Endothelial cell (in vitro differentiated cells): Measurements from ENCODE around the gene SAMD4A. TPM values are rescaled to one million over a fixed set of nuclear protein-coding genes. Genes with fewer than 3 reads are reported as not detected.

ENCODE experiments used
- DNase-seq: peaks from one replicate; pipeline ENCODE4 v3.0.0; 2021; ENCODE audit warnings: low spot score
- H3K27ac Mint-ChIP-seq: one replicate; pipeline ENCODE4 v1.8.0; 2021; ENCODE audit warnings: mixed read lengths, inconsistent platforms; ENCODE audit not compliant: unreplicated experiment
- H3K27me3 Mint-ChIP-seq: one replicate; pipeline ENCODE4 v1.8.0; 2021; ENCODE audit warnings: mild to moderate bottlenecking, moderate library complexity, mixed read lengths, inconsistent platforms; ENCODE audit not compliant: unreplicated experiment
- H3K36me3 Mint-ChIP-seq: one replicate; pipeline ENCODE4 v1.8.0; 2021; ENCODE audit warnings: mild to moderate bottlenecking, low read depth, mixed read lengths, inconsistent platforms; ENCODE audit not compliant: unreplicated experiment
- H3K4me1 Mint-ChIP-seq: one replicate; pipeline ENCODE4 v1.8.0; 2021; ENCODE audit warnings: mild to moderate bottlenecking, mixed read lengths, inconsistent platforms; ENCODE audit not compliant: unreplicated experiment
- H3K4me3 Mint-ChIP-seq: one replicate; pipeline ENCODE4 v1.8.0; 2021; ENCODE audit warnings: mild to moderate bottlenecking, mixed read lengths, inconsistent platforms; ENCODE audit not compliant: unreplicated experiment
- H3K9me3 Mint-ChIP-seq: one replicate; pipeline ENCODE4 v1.8.0; 2021; ENCODE audit warnings: mixed read lengths, inconsistent platforms; ENCODE audit not compliant: unreplicated experiment
- total RNA-seq: library from RNA; stranded (reverse); fragmentation: NEBNext Ultra II Directional; extraction: Animal tissue kit (Norgen Biotek cat#: 25700); gene quantifications from one replicate; pipeline ENCODE4 v1.2.1, GENCODE V29; 2021; ENCODE audit not compliant: unreplicated experiment
- TF ChIP-seq, protein P1 (sequence below): fragments of 200-600 bp; sonication (generic); IDR thresholded peaks from one replicate; pipeline ENCODE4 v1.5.0; 2021; ENCODE audit warnings: antibody characterized with exemption; ENCODE audit not compliant: unreplicated experiment

SAMD4A gene
- total RNA-seq, 1 donor from 2014 or later = 9.2 TPM

DNA sequence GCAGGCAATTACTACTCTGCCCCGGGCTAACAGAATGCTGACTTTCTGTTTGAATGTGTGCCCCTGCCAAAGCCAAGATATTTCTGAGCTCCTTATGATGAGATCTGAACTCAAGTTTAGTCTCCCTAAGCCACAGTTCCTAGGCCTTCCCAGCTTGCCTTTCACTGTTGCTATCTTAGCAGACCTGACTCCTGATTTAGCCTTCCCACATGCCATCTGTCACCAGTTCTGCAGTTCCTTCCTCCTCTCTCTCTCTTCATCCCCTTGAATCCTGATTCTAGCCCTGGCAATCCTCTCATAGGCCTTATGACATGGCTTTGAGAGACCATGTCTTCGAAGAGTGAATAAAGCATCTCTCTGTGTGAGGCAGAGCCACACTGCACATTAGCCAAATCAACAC is 12.5 kb upstream of the SAMD4A start:
- Mint-ChIP-seq H3K27ac (no peak overlapping the region), H3K4me1 (peaks cover 28% of the 10 kb centered on the region), H3K36me3 (no peaks in the 10 kb centered on the region), H3K27me3 (peaks cover 2% of the 10 kb centered on the region), H3K4me3 (no peak overlapping the region), H3K9me3 (no peaks in the 10 kb centered on the region)
- TF ChIP-seq, protein P1, sequence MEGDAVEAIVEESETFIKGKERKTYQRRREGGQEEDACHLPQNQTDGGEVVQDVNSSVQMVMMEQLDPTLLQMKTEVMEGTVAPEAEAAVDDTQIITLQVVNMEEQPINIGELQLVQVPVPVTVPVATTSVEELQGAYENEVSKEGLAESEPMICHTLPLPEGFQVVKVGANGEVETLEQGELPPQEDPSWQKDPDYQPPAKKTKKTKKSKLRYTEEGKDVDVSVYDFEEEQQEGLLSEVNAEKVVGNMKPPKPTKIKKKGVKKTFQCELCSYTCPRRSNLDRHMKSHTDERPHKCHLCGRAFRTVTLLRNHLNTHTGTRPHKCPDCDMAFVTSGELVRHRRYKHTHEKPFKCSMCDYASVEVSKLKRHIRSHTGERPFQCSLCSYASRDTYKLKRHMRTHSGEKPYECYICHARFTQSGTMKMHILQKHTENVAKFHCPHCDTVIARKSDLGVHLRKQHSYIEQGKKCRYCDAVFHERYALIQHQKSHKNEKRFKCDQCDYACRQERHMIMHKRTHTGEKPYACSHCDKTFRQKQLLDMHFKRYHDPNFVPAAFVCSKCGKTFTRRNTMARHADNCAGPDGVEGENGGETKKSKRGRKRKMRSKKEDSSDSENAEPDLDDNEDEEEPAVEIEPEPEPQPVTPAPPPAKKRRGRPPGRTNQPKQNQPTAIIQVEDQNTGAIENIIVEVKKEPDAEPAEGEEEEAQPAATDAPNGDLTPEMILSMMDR = no peak
- no peak for DNase-seq

DNA sequence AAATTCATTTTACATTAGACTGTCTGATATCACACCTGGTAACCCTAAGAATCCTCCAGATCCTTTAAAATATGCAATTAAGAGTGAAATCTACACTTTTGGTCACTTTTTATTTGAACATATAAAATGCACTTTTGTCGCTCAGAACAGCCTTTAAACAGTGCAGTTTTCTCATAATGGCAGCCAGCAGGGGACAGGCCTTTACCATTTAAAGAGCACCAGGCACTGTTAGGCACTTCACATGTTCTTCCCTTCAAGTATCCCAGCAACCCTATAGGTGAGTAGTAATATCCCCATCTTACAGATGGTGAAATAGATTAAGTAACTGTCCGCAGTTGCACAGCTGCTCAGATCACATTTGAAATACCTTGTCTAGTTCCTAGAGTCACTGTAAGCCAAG is 11.3 kb upstream of the SAMD4A start:
- Mint-ChIP-seq H3K4me1 (peaks cover 16% of the 10 kb centered on the region), H3K27me3 (peaks cover 2% of the 10 kb centered on the region), H3K27ac (no peak overlapping the region), H3K4me3 (no peak overlapping the region), H3K36me3 (no peaks in the 10 kb centered on the region), H3K9me3 (no peaks in the 10 kb centered on the region)
- TF ChIP-seq, protein P1 = no peak
- no peak for DNase-seq

DNA sequence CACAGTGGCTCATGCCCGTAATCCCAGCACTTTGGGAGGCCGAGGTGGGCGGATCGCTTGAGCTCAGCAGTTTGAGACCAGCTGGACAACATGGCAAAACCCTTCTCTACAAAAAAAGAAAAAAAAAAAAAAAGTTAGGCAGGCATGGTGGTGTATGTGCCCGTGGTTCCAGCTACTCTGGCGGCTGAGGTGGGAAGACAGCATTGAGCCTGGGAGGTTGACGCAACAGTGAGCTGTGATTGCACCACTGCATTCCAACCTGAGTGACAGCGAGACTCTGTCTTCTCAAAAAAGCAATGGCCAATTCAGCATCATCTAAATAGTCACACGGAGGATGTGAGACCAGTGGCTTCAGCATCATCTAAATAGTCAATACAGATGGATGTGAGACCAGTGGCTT is 10.4 kb upstream of the SAMD4A start:
- no peaks in the 10 kb centered on the region for H3K9me3 Mint-ChIP-seq
- no peak for DNase-seq
- H3K36me3 Mint-ChIP-seq = no peaks in the 10 kb centered on the region
- H3K27me3 Mint-ChIP-seq = no peaks in the 10 kb centered on the region
- TF ChIP-seq, protein P1 = no peak
- H3K27ac Mint-ChIP-seq = no peak overlapping the region
- no peak overlapping the region for H3K4me3 Mint-ChIP-seq
- H3K4me1 Mint-ChIP-seq = peaks cover 7% of the 10 kb centered on the region

DNA sequence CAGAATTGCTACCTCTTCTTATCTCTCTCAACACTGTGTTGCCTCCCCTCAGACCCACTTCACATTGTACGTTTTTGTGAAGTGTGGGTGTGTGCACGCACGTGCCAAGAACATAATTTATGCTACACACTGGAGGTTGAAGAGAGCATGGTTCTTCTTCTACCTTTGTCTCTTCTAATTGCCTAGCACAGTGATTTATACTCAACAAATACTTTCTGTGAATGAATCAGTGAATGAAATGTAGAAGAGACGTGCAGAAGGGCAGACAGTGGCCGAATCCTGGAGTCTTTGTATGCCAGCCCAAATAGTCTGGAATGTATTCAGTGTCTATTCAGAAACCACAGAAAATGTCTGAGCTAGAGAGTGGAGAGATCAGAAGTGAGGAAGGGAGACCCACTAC is 4.6 kb upstream of the SAMD4A start:
- Mint-ChIP-seq H3K4me3 (no peak overlapping the region), H3K27ac (no peak overlapping the region), H3K36me3 (no peaks in the 10 kb centered on the region), H3K27me3 (peaks cover 4% of the 10 kb centered on the region), H3K9me3 (no peaks in the 10 kb centered on the region), H3K4me1 (peaks cover 5% of the 10 kb centered on the region)
- TF ChIP-seq, protein P1 = no peak
- no peak for DNase-seq

DNA sequence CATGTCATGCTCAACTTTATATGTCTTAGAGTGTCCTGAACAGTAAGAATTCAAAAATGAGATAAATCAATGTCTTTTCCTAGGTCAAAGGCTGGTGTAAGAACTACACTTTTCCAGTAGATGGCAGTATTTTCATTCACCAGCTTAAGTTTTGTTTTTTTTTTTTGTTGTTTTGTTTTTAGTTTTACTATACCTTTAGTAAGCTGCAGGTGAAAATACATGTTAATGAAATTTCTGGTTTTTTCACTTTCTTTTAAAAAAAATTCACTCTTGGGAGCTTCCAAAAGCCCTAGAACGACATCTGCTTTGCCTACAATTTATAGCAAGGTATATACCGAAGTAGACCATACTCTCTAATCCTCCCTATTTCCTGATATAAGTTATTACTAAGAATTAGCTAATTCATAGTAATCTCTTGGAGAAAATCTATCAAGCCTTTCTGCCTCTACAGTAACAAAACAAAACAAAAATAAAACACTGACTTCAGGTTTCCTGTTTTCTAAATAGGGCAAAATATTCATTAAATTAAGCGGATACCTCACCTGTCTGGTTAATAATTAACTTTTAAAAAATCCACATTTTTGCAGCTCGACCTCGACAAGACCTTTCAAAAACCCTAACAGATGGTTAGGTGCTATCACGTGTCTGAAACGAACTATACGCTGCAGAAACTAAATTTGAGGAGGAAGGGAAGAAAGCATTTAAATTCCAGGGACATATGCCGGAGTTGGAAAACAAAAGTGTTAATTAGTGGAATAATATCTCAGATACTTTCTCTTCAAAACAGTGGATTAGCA is 2.7 kb upstream of the SAMD4A start:
- no peaks in the 10 kb centered on the region for H3K36me3 Mint-ChIP-seq
- TF ChIP-seq, protein P1 = peak; percentile 98
- H3K27ac Mint-ChIP-seq = no peak overlapping the region
- H3K27me3 Mint-ChIP-seq = peaks cover 8% of the 10 kb centered on the region
- no peak for DNase-seq
- no peaks in the 10 kb centered on the region for H3K9me3 Mint-ChIP-seq
- H3K4me3 Mint-ChIP-seq = peak overlapping the region; percentile 78
- H3K4me1 Mint-ChIP-seq = peaks cover 15% of the 10 kb centered on the region
